GM12878 (cell line): ENCODE measurements around the gene FAM221B. TPM values are rescaled to one million over a fixed set of nuclear protein-coding genes. Genes with fewer than 3 reads are reported as not detected.

Experiments
- ATAC-seq: fragments of 200-7000 bp; cut with Tn5 transposase; 3 replicates; pipeline ENCODE4 v1.9.1; 2020; ENCODE audit warnings: mild to moderate bottlenecking, moderate library complexity
- BruUV-seq: library from RNA; stranded (reverse); fragments of 400-500 nt; replicated peaks from 2 replicates; lab custom pipeline; 2021; lab: Mats Ljungman, UMichigan
- CTCF ChIA-PET: fragments of 300-600 bp; sonication (Branson Sonifier 250); formaldehyde crosslinking; extraction: SDS; loops from one replicate; lab custom pipeline; 2021; ENCODE audit warnings: inconsistent platforms; lab: Yijun Ruan, JAX
- POLR2A ChIA-PET: fragments of 350-600 bp; formaldehyde crosslinking; extraction: SDS; loops from one replicate; lab custom pipeline; 2021; ENCODE audit warnings: inconsistent platforms; lab: Charles Lee
- RAD21 ChIA-PET: fragments of 300-600 bp; sonication (Branson Sonifier 250); formaldehyde crosslinking; loops from one replicate; lab custom pipeline; 2023; ENCODE audit warnings: antibody characterized with exemption; ENCODE audit not compliant: unreplicated experiment; lab: Charles Lee
- SMC1A ChIA-PET: fragments of 300-600 bp; sonication (Branson Sonifier 250); formaldehyde crosslinking; loops from one replicate; lab custom pipeline; 2023; ENCODE audit not compliant: unreplicated experiment, uncharacterized antibody; lab: Charles Lee
- DNase-seq: peaks from one replicate; pipeline ENCODE4 v3.0.0-alpha.2; 2011; ENCODE audit warnings: low read depth, low spot score
- FAIRE-seq: peaks from 3 replicates; lab custom pipeline; 2011; peaks lifted over from hg19 to GRCh38; lab: Jason Lieb, UNC
- H2AFZ ChIP-seq: 2 replicates; pipeline ENCODE4 v1.6.0; 2011; ENCODE audit warnings: low read depth, low read length, control low read depth; ENCODE audit not compliant: control insufficient read depth
- H3K27ac ChIP-seq: 2 replicates; pipeline ENCODE4 v1.5.1; 2011; ENCODE audit warnings: control low read depth; ENCODE audit not compliant: control insufficient read depth, insufficient read depth
- H3K27me3 ChIP-seq, 2 experiments: replicated peaks in 1 of 2; 2 replicates each; pipeline versions ENCODE4 v1.6.0 to v1.6.1; 2011; ENCODE audit warnings: low read length in 1 of 2; ENCODE audit not compliant: control insufficient read depth in 2 of 2, insufficient read depth in 2 of 2
- H3K36me3 ChIP-seq, 2 experiments: 2 replicates each; pipeline ENCODE4 v1.5.1; 2011; ENCODE audit warnings: low read length in 1 of 2; ENCODE audit not compliant: control insufficient read depth in 2 of 2, insufficient read depth in 2 of 2
- H3K4me1 ChIP-seq: 2 replicates; pipeline ENCODE4 v1.6.1; 2011; ENCODE audit warnings: mild to moderate bottlenecking, low read length, moderate library complexity, mixed read lengths; ENCODE audit not compliant: control insufficient read depth, insufficient read depth
- H3K4me2 ChIP-seq: 2 replicates; pipeline ENCODE4 v1.6.0; 2011; ENCODE audit warnings: control low read depth; ENCODE audit not compliant: control insufficient read depth, insufficient read depth
- H3K4me3 ChIP-seq: fragments of 200-600 bp; sonication (generic); 2 replicates; pipeline ENCODE4 v1.5.1; 2016
- H3K79me2 ChIP-seq: 2 replicates; pipeline ENCODE4 v1.6.0; 2011; ENCODE audit warnings: low read length; ENCODE audit not compliant: control insufficient read depth, insufficient read depth
- H3K9ac ChIP-seq: 2 replicates; pipeline ENCODE4 v1.8.0; 2011; ENCODE audit warnings: low read length, control low read depth, mixed read lengths; ENCODE audit not compliant: control insufficient read depth, insufficient read depth
- H3K9me3 ChIP-seq: replicated peaks from 3 replicates; pipeline ENCODE4 v1.5.1; 2011; ENCODE audit warnings: mild to moderate bottlenecking, low read length; ENCODE audit not compliant: control insufficient read depth, insufficient read depth
- H4K20me1 ChIP-seq: 2 replicates; pipeline ENCODE4 v1.6.0; 2011; ENCODE audit not compliant: control insufficient read depth, insufficient read depth
- CHD4 ChIP-seq: fragments of 200-600 bp; sonication (generic); IDR thresholded peaks from 2 replicates; pipeline ENCODE4 v1.6.1; 2016; ENCODE audit warnings: mild to moderate bottlenecking
- DPF2 ChIP-seq: fragments of 450-650 bp; IDR thresholded peaks from 2 replicates; pipeline ENCODE4 v1.6.1; 2017; ENCODE audit warnings: mild to moderate bottlenecking
- EED ChIP-seq: sonication (generic); IDR thresholded peaks from 2 replicates; pipeline ENCODE4 v1.6.1; 2016; ENCODE audit warnings: antibody characterized with exemption, low read depth
- ESRRA ChIP-seq: IDR thresholded peaks from 2 replicates; pipeline ENCODE4 v1.6.1; 2012; ENCODE audit warnings: mild to moderate bottlenecking, low read length, improper control_type of control experiment
- FOXK2 ChIP-seq: fragments of 450-650 bp; IDR thresholded peaks from 2 replicates; pipeline ENCODE4 v1.6.1; 2017; ENCODE audit warnings: mild to moderate bottlenecking, moderate library complexity
- KAT2A ChIP-seq: conservative IDR thresholded peaks from 2 replicates; pipeline ENCODE4 v1.6.1; 2011; ENCODE audit warnings: low read depth, low read length; ENCODE audit not compliant: control insufficient read depth
- MEF2B ChIP-seq: fragments of 450-650 bp; IDR thresholded peaks from 2 replicates; pipeline ENCODE4 v1.6.1; 2018; ENCODE audit warnings: mild to moderate bottlenecking, moderate library complexity; ENCODE audit not compliant: partially characterized antibody, poor library complexity, severe bottlenecking
- NFYB ChIP-seq: IDR thresholded peaks from 2 replicates; pipeline ENCODE4 v1.6.1; 2011; ENCODE audit warnings: low read depth, mild to moderate bottlenecking, low read length, improper control_type of control experiment, moderate library complexity; ENCODE audit not compliant: insufficient read depth
- SMAD1 ChIP-seq: fragments of 450-650 bp; IDR thresholded peaks from 2 replicates; pipeline ENCODE4 v1.6.1; 2018; ENCODE audit warnings: mild to moderate bottlenecking, low read depth; ENCODE audit not compliant: partially characterized antibody
- TARDBP ChIP-seq: IDR thresholded peaks from 2 replicates; pipeline ENCODE4 v1.6.1; 2016; ENCODE audit warnings: borderline replicate concordance
- USF2 ChIP-seq: IDR thresholded peaks from 2 replicates; pipeline ENCODE4 v1.6.1; 2011; ENCODE audit warnings: low read depth, low read length, improper control_type of control experiment, borderline replicate concordance
- ZBTB33 ChIP-seq: fragments of 450-650 bp; IDR thresholded peaks from 2 replicates; pipeline ENCODE4 v1.6.1; 2017; ENCODE audit warnings: mild to moderate bottlenecking
- ZNF274 ChIP-seq: IDR thresholded peaks from one replicate; pipeline ENCODE4 v1.8.0; 2011; ENCODE audit not compliant: insufficient read length, insufficient read depth
- ZNF687 ChIP-seq: fragments of 450-650 bp; IDR thresholded peaks from 2 replicates; pipeline ENCODE4 v1.6.1; 2017; ENCODE audit warnings: mild to moderate bottlenecking, moderate library complexity
- WGBS: methylation state at CpG from one replicate; pipeline ENCODE4 v1.1.6; 2016; ENCODE audit warnings: low lambda C conversion rate; ENCODE audit not compliant: insufficient replicate concordance, insufficient coverage; ENCODE audit errors: missing lambda C conversion rate; 5-methylcytosine and 5-hydroxymethylcytosine counted together
- in situ Hi-C: fragments of 300-500 bp; cut with MboI; formaldehyde crosslinking; loops from 9 replicates; pipeline ENCODE4 v1.14.3; 2018; ENCODE audit warnings: mixed read lengths
- intact Hi-C: fragments of 100-400 bp; cut with micrococcal nuclease; formaldehyde crosslinking; loops from one replicate; pipeline ENCODE4 v1.14.2; 2022; ENCODE audit not compliant: unreplicated experiment
- polyA plus RNA-seq, 11 experiments: library from polyadenylated mRNA; depleted of rRNA in 4 of 11; unstranded in 6 of 11; stranded (reverse) in 5 of 11; fragments of >200 nt; fragmentation: Nextera tagmentation in 4 of 11; fragmentation: Illumina TruSeq in 1 of 11; extraction: Ambion mirVana in 4 of 11; extraction: Trizol in 1 of 11; gene quantifications; 1 replicate in 1 of 11; 2 replicates in 10 of 11; pipeline versions ENCODE4 v1.2.1 to v1.2.3, GENCODE V29; 2011 to 2016; ENCODE audit warnings: inconsistent platforms in 2 of 11, missing spikeins in 2 of 11, low read depth in 1 of 11
- total RNA-seq, 4 experiments: library from RNA; depleted of rRNA in 3 of 4; stranded (reverse); fragments of >200 nt in 3 of 4; fragmentation: Illumina TruSeq in 1 of 4; extraction: Trizol in 1 of 4; gene quantifications; 2 replicates each; pipeline versions ENCODE4 v1.2.1 to v1.2.3, GENCODE V29; 2013 to 2021
- TF ChIP-seq, protein P1 (sequence below): IDR thresholded peaks from 2 replicates; pipeline ENCODE4 v1.6.1; 2012; ENCODE audit warnings: mild to moderate bottlenecking, low read depth, low read length

The FAM221B gene
- total and polyA plus RNA-seq, 10 of the 15 experiments (the other 5 are each of a cell fraction or from before 2014, with no cell fraction given) = 0.02 to 0.12 (median 0.04) TPM; not detected in 5

- in situ Hi-C loops (no loop called here), intact Hi-C loops (no loop called here)
- no peak overlapping the region for H3K4me3 ChIP-seq
- no peak overlapping the region for H3K9ac ChIP-seq
- H3K36me3 ChIP-seq = no peaks in the 10 kb centered on the region
- H3K79me2 ChIP-seq = no peaks in the 10 kb centered on the region
- no TSS peak for BruUV-seq
- RAD21 ChIA-PET = interaction anchor here (1.3 to 4.7 kb wide), 2 partner anchors 33 to 61 kb away, joined by 3 to 18 read pairs; no protein-coding TSS in a partner anchor
- CTCF ChIA-PET = interaction anchor here (1.1 to 12.7 kb wide), 3 partner anchors 33 to 112 kb away, joined by 3 to 92 read pairs (median 5); partner anchors contain the start of genes FAM221B and TMEM8B
- no peak overlapping the region for H3K4me2 ChIP-seq
- H2AFZ ChIP-seq = no peak overlapping the region
- H3K4me1 ChIP-seq = no peaks in the 10 kb centered on the region
- H3K9me3 ChIP-seq = no peaks in the 10 kb centered on the region
- no peaks in the 10 kb centered on the region for H3K27me3 ChIP-seq
- no peaks in the 10 kb centered on the region for H4K20me1 ChIP-seq
- SMC1A ChIA-PET = interaction anchor here (1.5 to 1.6 kb wide), 2 partner anchors 28 to 33 kb away, joined by 5 read pairs; no protein-coding TSS in a partner anchor
- 36% methylated on average over 3 of the region's 3 CpGs for WGBS
- FAIRE-seq = no peak
- POLR2A ChIA-PET = no interaction called here
- no peak for DNase-seq
- H3K27ac ChIP-seq = no peak overlapping the region
- no peak for ATAC-seq
- no peak for TF ChIP-seq SMAD1
- TF ChIP-seq FOXK2 = no peak
- no peak for TF ChIP-seq ESRRA
- no peak for TF ChIP-seq CHD4
- no peak for TF ChIP-seq ZNF687
- TF ChIP-seq DPF2 = no peak
- TF ChIP-seq ZNF274 = no peak
- no peak for TF ChIP-seq USF2
- TF ChIP-seq NFYB = no peak
- TF ChIP-seq TARDBP = no peak
- TF ChIP-seq, protein P1, sequence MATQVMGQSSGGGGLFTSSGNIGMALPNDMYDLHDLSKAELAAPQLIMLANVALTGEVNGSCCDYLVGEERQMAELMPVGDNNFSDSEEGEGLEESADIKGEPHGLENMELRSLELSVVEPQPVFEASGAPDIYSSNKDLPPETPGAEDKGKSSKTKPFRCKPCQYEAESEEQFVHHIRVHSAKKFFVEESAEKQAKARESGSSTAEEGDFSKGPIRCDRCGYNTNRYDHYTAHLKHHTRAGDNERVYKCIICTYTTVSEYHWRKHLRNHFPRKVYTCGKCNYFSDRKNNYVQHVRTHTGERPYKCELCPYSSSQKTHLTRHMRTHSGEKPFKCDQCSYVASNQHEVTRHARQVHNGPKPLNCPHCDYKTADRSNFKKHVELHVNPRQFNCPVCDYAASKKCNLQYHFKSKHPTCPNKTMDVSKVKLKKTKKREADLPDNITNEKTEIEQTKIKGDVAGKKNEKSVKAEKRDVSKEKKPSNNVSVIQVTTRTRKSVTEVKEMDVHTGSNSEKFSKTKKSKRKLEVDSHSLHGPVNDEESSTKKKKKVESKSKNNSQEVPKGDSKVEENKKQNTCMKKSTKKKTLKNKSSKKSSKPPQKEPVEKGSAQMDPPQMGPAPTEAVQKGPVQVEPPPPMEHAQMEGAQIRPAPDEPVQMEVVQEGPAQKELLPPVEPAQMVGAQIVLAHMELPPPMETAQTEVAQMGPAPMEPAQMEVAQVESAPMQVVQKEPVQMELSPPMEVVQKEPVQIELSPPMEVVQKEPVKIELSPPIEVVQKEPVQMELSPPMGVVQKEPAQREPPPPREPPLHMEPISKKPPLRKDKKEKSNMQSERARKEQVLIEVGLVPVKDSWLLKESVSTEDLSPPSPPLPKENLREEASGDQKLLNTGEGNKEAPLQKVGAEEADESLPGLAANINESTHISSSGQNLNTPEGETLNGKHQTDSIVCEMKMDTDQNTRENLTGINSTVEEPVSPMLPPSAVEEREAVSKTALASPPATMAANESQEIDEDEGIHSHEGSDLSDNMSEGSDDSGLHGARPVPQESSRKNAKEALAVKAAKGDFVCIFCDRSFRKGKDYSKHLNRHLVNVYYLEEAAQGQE = no peak
- no peak for TF ChIP-seq KAT2A
- TF ChIP-seq MEF2B = no peak
- no peak for TF ChIP-seq ZBTB33
- TF ChIP-seq EED = no peak
Observed at GRCh38 chr9:35859990-35860339, 31.4 kb upstream of the FAM221B start.
